Left ventricle myocardium inferior (tissue), 1 donor: ENCODE measurements around the gene F7. TPM values are rescaled to one million over a fixed set of nuclear protein-coding genes. Genes with fewer than 3 reads are reported as not detected.
"Not testable (repeated sequence)": the region's sequence is repeated elsewhere in the genome, so short reads cannot be mapped to it uniquely, and the experiment has no call there.

Experiments
- DNase-seq: peaks from one replicate; pipeline ENCODE4 v3.0.0-alpha.2; 2020
- H3K27ac ChIP-seq: fragments of 200-600 bp; replicated peaks from 2 replicates; pipeline ENCODE4 v1.8.0; 2021
- H3K27me3 ChIP-seq: fragments of 200-600 bp; 2 replicates; pipeline ENCODE4 v1.8.0; 2021; ENCODE audit warnings: low read depth
- H3K36me3 ChIP-seq: fragments of 200-600 bp; 2 replicates; pipeline ENCODE4 v1.8.0; 2021
- H3K4me1 ChIP-seq: fragments of 200-600 bp; 2 replicates; pipeline ENCODE4 v1.8.0; 2021
- H3K4me3 ChIP-seq: fragments of 200-600 bp; 2 replicates; pipeline ENCODE4 v1.8.0; 2021; ENCODE audit warnings: mild to moderate bottlenecking, moderate library complexity
- H3K9me3 ChIP-seq: fragments of 200-600 bp; replicated peaks from 2 replicates; pipeline ENCODE4 v1.8.0; 2021
- intact Hi-C: fragments of 100-400 bp; cut with micrococcal nuclease; formaldehyde crosslinking; loops from one replicate; pipeline ENCODE4 v1.11.0; 2022
- total RNA-seq: library from RNA; stranded (reverse); fragmentation: NEBNext Ultra II Directional; extraction: Animal tissue kit (Norgen Biotek cat#: 25700); gene quantifications from one replicate; pipeline ENCODE4 v1.2.1, GENCODE V29; 2021
- TF ChIP-seq, protein P1 (sequence below): fragments of 200-600 bp; IDR thresholded peaks from 2 replicates; pipeline ENCODE4 v1.8.0; 2021; ENCODE audit warnings: antibody characterized with exemption, mild to moderate bottlenecking, borderline replicate concordance
- donor health status: DM: no; HTN: yes; CAD: no; lungs with severe emphysema.

Gene F7
- total RNA-seq, 1 donor from 2014 or later: not detected

DNA sequence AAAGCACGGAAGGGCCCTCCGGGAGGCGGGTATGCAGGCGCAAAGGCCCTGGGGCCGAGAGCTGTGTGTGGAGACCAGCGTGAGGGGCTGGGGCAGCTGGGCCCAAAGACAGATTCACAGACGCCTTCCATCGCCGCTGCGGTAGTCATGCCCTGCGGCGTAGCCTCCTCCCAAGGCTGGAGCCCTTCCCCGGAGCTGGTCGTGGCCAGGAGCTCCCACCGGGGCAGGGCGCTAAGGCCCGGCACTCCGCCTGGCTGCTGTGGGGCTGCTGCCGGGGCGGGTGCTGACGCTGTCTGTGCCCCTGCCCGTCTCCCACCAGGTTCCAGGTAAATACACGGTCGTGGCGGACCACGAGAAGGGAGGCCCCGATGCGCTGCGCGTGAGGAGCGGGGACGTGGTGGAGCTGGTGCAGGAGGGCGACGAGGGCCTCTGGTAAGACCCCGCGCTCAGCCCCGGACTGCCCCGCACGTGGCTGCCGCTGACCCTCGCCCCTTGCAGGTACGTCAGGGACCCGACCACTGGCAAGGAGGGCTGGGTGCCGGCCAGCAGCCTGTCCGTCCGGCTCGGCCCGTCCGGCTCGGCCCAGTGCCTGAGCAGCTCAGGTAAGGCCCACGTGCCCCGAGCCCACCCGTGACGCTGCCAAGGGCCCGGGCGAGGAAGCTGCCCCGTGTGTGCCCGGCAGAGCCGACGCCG, 9.4 kb upstream of the F7 start:
- TF ChIP-seq, protein P1, sequence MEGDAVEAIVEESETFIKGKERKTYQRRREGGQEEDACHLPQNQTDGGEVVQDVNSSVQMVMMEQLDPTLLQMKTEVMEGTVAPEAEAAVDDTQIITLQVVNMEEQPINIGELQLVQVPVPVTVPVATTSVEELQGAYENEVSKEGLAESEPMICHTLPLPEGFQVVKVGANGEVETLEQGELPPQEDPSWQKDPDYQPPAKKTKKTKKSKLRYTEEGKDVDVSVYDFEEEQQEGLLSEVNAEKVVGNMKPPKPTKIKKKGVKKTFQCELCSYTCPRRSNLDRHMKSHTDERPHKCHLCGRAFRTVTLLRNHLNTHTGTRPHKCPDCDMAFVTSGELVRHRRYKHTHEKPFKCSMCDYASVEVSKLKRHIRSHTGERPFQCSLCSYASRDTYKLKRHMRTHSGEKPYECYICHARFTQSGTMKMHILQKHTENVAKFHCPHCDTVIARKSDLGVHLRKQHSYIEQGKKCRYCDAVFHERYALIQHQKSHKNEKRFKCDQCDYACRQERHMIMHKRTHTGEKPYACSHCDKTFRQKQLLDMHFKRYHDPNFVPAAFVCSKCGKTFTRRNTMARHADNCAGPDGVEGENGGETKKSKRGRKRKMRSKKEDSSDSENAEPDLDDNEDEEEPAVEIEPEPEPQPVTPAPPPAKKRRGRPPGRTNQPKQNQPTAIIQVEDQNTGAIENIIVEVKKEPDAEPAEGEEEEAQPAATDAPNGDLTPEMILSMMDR: no peak
- no peaks in the 10 kb centered on the region for H3K9me3 ChIP-seq
- H3K27me3 ChIP-seq: no peaks in the 10 kb centered on the region
- no peak overlapping the region for H3K27ac ChIP-seq
- H3K4me3 ChIP-seq: no peak overlapping the region
- H3K4me1 ChIP-seq: no peaks in the 10 kb centered on the region
- H3K36me3 ChIP-seq: peaks cover 17% of the 10 kb centered on the region
- intact Hi-C loops: no loop called here
- DNase-seq: no peak

DNA sequence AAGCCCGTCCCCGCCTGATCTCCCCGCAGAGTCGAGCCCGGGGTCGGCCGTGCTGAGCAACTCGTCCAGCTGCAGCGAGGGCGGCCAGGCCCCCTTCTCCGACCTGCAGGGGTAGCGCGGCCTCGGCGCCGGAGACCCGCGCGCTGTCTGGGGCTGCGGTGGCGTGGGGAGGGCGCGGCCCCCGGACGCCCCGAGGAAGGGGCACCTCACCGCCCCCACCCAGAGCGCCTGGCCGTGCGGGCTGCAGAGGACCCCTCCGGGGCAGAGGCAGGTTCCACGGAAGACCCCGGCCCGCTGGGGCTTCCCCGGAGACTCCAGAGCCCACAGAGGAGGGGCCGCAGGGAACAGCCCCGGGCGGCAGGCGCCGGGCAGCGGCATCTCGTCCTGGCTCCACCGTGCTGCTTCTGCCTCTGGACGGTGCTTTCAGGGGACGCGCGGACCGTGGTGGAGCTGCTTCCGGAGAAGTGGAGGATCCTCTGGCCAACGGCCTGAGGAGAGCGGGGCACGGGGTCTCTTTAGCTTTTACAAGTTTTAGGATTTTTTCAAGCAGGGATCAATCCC, 8.8 kb upstream of the F7 start:
- H3K9me3 ChIP-seq: no peaks in the 10 kb centered on the region
- intact Hi-C loops: no loop called here
- H3K36me3 ChIP-seq: peaks cover 12% of the 10 kb centered on the region
- TF ChIP-seq, protein P1: no peak
- no peaks in the 10 kb centered on the region for H3K4me1 ChIP-seq
- H3K27me3 ChIP-seq: no peaks in the 10 kb centered on the region
- no peak overlapping the region for H3K4me3 ChIP-seq
- DNase-seq: no peak
- H3K27ac ChIP-seq: no peak overlapping the region

DNA sequence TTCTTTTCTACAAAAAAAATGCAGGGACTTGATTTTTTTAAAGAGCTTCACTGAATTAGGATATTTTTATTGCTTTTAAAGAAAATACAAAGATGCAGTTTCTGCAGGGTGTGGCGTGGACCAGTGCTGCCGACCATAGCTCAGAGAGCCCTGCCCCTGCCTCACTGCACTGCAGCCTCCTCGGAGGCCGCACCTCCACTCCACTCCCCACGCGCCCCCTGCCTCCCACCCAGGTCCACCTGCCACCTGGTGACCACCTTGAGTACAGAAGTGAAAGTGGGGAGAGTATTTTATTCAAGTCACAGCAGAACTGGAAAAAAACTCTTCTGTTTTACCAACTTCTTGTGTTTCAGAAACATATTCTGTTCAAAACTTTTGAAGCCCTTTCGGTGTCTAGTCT, 7.9 kb upstream of the F7 start:
- Histone ChIP-seq H3K4me3 (no peak overlapping the region), H3K36me3 (peaks cover 12% of the 10 kb centered on the region), H3K27ac (no peak overlapping the region), H3K9me3 (no peaks in the 10 kb centered on the region), H3K4me1 (no peaks in the 10 kb centered on the region), H3K27me3 (no peaks in the 10 kb centered on the region)
- intact Hi-C loops: no loop called here
- no peak for DNase-seq
- TF ChIP-seq, protein P1: no peak

DNA sequence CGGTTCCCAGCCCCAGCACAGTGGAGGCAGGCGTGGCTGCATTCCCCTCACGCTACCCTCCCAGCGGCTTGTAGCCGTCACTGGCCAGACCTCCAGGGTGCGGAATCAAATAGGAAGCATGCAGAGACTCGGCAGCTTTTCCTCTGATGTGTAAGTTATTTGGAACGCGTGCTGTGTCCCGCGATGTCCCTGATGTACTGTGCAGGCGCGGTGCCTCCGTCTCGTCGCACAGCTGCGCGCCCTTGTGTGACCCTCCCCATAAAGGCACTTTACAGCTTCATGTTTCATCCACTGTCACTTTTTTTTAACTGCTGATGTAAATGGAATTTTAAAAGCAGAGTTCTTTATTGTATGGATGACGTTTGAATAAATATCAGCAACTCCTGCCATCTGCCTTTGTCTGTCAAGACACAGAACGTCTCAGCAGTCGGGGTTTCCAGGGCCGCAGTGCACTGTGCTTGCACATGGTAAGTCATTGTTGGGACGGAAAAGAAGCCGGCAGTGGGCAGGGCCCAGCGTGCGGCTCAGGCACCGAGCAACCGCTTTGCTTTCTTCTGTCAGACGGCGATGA, 7.3 kb upstream of the F7 start:
- Histone ChIP-seq H3K36me3 (peaks cover 12% of the 10 kb centered on the region), H3K4me3 (no peak overlapping the region), H3K4me1 (no peaks in the 10 kb centered on the region), H3K9me3 (no peaks in the 10 kb centered on the region), H3K27ac (no peak overlapping the region), H3K27me3 (no peaks in the 10 kb centered on the region)
- intact Hi-C loops: no loop called here
- no peak for DNase-seq
- TF ChIP-seq, protein P1: no peak

DNA sequence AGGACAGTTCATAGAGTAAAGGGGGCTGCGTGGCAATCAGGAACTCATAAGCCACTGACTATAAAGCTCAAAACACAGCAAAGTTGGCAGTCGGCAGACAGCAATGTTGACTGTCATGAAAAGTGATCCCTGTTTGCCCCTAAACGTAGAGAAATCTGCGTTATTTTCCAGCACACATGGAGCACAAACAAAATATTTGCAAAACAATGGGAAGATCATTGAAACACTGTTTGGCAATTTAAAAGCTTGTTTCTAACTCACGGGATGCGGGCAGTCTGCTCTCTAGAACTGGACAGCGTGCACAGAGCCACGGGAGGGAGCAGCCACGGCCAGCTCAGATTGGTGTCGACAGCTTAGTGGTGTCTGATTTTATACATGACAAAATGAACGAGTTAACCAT, 6.4 kb upstream of the F7 start:
- intact Hi-C loops: no loop called here

DNA sequence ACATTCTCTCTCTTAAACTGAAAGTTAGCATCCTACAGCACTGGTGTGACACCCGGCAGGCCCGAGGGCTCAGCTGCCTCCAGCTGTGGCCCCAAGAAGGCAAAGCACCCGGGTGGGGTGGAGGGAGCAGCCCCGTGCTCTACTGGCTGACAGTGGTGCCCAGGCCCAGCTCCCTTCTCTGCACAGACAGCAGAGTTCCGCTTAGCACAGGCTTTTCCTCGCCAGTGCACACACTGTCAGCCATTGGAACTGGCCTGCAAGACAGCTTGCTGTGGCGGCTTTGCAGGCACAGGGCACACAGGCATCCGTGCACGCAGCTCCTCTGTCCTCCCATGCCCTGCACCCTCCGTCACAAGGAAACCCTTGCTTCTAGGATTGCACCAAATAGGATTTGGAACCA, 3.3 kb upstream of the F7 start:
- H3K36me3 ChIP-seq, H3K9me3 ChIP-seq, H3K4me1 ChIP-seq, H3K27ac ChIP-seq, DNase-seq, H3K4me3 ChIP-seq, intact Hi-C loops: not testable (repeated sequence)
- peaks cover 21% of the 10 kb centered on the region for H3K27me3 ChIP-seq

More for the DNA sequence above, 6.4 kb upstream of the F7 start:
- TF ChIP-seq, protein P1: no peak
- no peaks in the 10 kb centered on the region for H3K9me3 ChIP-seq
- H3K36me3 ChIP-seq: peaks cover 12% of the 10 kb centered on the region
- peaks cover 3% of the 10 kb centered on the region for H3K27me3 ChIP-seq
- DNase-seq: no peak
- H3K4me3 ChIP-seq: no peak overlapping the region
- H3K4me1 ChIP-seq: no peaks in the 10 kb centered on the region
- no peak overlapping the region for H3K27ac ChIP-seq
